IPS-NIHi7 (cell line): ENCODE measurements around the gene SH2D3C.

Experiments
- DNase-seq: peaks from one replicate; pipeline ENCODE4 v3.0.0; 2012; ENCODE audit warnings: mixed read lengths; ENCODE audit errors: extremely low spot score

Gene SH2D3C

GRCh38 chr9:127722055-127722745 lies 56.3 kb downstream of the SH2D3C start:
- no peak for DNase-seq

DNA sequence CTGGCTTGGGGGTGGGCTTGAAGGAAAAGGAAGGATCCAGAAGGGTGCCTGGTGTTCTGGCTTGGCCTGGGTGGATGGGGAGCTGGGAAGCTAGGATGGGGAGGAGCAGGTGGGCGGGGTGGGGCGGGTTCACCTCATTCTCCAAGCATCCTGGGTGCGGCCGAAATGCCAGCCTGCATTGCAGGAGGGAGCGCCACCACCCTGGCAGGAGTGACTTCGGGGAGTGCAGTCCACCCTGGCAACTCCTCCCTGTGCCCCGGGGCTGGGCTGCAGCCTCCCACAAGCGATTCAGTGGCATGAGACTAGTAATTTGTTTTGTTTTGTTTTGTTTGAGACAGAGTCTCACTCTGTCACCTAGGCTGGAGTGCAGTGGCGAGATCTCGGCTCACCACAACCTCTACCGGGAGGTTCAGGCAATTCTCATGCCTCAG lies 57.1 kb downstream of the SH2D3C start:
- no peak for DNase-seq

- DNase-seq, result no peak
Observed at GRCh38 chr9:127720865-127721227, 57.6 kb downstream of the SH2D3C start.

GRCh38 chr9:127720031-127720864 lies 58.2 kb downstream of the SH2D3C start:
- DNase-seq, result no peak

- DNase-seq, result no peak
Observed at GRCh38 chr9:127717766-127718165, 60.7 kb downstream of the SH2D3C start.

DNA sequence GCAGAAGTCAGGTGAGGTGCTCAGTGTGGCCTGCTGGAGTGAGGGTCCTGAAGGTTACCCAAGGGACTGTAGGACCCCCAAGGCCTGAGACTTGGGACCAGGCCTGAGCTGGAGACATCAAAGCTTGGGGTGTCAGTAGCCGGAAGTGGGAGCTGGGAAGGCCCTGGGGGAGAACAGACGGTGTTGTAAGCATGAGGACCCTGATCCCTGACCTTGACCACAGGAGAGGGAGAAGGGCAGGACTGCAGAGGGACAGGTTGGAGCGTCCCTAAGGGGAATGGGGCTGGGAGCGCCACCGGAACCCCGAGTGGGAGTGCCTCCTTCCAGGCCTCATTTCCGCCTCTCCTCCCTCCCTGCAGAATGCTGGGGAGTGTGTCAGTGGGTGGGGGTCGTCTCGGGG lies 62.1 kb downstream of the SH2D3C start:
- DNase-seq, result no peak

DNA sequence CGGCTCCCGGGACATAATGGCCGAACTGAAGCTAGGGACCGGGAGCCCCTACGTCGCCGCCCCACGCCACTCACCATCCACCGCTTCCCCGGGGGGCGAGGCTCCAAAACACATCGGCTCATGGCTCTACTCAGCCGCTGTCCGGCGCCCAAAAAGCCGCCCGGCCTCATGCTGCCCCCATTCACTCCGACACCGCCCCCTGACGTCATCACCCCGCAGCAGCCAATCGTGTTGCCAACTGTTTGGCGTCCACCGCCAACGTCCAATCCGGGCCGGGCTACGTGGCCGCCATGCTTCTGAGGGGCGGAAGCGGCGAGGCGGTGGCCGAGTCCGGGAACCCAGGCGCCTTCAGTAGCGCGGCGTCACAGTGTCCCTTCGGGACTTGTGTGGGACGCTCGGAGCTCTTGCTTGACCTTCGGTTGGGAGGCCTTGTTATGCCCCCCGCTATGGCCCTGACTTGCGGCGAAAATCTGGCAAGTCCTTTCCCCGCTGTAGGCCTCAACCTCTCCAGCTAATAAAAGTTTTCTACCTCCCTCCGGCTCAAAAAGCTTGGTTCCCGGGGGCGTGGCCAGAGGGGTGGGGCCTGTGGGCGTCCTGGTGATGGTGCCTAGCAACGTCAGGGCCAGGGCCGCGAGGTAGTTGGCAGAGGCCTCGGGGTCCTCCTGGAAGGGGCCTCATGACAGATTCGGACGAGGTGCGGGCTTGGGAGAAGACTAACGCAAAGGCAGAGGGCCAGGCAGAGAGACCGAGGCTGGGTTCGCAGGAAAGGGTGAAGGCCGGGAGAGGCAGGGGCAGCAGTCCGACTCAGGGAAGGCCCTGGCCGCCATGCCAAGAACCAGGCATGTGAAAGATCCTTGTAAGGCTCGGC lies 62.8 kb downstream of the SH2D3C start, which contains the start of the genes PTRH1 and TTC16:
TSS of gene PTRH1 (minus strand) at position 194 of the 868 bp plus-strand sequence. CDS start at position 170, 24 bp downstream.
TSS of gene TTC16 (plus strand) at position 610 of the 868 bp plus-strand sequence. CDS start at position 677, 67 bp downstream.
- DNase-seq, result peak; percentile 99

- DNase-seq, result no peak
Observed at GRCh38 chr9:127714951-127715469, 63.5 kb downstream of the SH2D3C start.

DNA sequence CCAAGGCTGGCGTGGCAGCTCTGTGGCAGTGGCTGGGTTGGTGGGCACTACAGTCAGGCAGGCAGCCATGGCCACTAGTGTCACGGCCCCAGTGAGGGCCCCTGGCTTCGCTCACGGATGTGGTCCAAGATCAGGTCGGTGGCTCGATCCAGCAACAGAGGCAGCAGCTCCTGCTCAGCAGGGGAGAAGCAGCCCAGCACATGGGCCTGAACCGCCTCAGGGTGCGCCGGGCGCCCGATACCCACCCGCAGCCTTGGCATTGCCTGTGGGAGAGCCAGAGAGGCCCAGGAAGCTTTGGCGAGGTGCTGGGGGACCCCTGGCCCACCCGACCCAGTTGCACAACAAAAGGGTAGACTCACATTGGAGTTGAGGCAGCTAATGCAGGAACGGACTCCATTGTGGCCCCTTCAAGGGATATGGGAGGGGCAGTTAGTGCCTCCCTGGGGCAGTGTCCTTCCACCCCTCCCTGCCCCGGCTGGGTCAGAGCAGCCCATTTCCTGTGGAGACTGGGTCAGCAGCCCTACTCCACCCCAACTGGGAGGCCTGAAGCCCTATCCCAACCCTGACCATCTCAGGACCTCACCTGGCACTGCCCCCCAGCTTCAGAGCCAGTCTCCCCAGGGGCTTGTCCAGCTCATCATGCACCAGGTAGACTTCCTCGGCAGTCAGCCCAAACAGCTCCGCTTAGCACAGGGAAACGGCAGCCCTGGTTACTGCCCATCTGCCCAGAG lies 64.3 kb downstream of the SH2D3C start:
- DNase-seq, result no peak

- DNase-seq, result no peak
Observed at GRCh38 chr9:127712867-127713266, 65.6 kb downstream of the SH2D3C start.

DNA sequence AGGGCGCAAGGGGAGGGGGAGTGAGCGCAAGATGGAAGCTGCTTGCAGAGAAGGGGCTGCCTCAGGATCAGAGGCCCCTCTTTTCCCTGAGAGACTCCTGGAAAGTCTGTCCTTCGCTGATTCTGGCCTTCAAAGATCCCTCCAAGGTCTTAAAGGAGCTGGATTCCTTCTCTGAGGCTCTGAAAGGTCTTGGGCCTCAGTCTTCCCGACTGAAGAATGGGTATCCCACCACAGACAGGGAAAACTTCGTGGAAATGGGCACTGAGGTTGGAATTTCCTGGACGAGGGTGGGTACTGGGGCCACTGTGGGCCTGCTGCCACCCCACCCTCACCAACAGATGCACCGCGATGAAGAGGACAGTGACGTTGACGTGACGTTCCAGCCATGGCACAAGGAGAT lies 66.1 kb downstream of the SH2D3C start:
- DNase-seq, result no peak

- DNase-seq, result peak; percentile 52
Observed at GRCh38 chr9:127711831-127712274, 66.6 kb downstream of the SH2D3C start.

- no peak for DNase-seq
Observed at GRCh38 chr9:127711226-127711701, 67.2 kb downstream of the SH2D3C start.

- DNase-seq, result no peak
Observed at GRCh38 chr9:127710204-127710783, 68.2 kb downstream of the SH2D3C start.

DNA sequence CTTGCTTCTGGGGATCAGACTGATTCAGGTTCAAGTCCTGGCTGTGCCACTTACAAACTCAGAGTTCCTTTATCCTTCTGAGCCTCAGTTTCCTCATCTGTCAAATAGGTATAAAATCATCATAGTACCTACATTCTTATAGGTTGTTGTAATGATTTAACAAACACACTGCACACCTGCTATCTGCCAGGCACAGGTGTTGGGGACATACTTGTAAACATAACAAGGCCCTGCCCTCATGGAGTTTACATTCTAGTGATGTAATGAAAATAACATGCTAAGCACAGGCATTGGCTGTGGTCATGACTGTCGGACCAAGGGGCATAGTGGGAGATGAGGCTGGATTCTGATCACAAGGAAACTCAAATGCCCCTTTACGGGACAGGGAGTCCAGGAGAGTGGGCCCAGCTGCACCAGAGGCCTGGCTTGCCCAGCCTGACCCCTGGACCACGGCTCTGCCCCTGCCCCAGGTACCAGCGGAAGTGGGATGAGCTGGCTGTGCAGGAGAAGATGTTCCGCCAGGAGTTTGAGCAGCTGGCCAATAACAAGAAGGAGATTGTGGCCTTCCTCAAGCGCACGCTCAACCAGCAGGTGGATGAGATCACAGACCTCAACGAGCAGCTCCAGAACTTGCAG lies 69.4 kb downstream of the SH2D3C start:
- no peak for DNase-seq

- no peak for DNase-seq
Observed at GRCh38 chr9:127707766-127708165, 70.7 kb downstream of the SH2D3C start.

DNA sequence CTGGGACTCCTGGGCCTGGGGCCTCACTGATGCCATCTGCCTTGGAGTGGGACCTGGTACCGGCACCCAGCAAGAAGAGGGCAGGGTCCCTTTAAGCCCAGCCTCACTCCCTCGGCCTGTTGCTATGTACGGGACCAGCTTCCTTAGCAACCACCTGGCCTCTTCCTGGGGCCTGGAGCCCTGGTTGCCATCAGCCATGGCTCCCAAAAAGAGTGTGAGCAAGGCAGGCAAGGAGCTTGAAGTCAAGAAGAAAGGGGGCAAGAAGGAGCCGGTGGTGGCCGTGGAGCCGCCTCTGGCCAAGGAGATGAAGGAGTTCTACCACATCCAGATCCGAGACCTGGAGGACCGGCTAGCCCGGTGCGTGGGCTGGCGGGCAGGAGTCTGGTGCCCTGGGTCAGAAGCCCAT lies 71.6 kb downstream of the SH2D3C start, which contains the start of gene CFAP157:
TSS of gene CFAP157 (plus strand) at position 153 of the 406 bp plus-strand sequence. CDS start at position 197, 44 bp downstream.
- peak; percentile 72 for DNase-seq

- DNase-seq, result no peak
Observed at GRCh38 chr9:127705577-127706379, 72.7 kb downstream of the SH2D3C start.
